ENCODE data around the gene ABCG1. TPM values are rescaled to one million over a fixed set of nuclear protein-coding genes. Genes with fewer than 3 reads are reported as not detected.

The ABCG1 gene
- total and polyA plus RNA-seq, 2 donors (not counting 3 experiments of a cell fraction or from before 2014, with no cell fraction given) = 6.7 to 19.6 TPM

DNA sequence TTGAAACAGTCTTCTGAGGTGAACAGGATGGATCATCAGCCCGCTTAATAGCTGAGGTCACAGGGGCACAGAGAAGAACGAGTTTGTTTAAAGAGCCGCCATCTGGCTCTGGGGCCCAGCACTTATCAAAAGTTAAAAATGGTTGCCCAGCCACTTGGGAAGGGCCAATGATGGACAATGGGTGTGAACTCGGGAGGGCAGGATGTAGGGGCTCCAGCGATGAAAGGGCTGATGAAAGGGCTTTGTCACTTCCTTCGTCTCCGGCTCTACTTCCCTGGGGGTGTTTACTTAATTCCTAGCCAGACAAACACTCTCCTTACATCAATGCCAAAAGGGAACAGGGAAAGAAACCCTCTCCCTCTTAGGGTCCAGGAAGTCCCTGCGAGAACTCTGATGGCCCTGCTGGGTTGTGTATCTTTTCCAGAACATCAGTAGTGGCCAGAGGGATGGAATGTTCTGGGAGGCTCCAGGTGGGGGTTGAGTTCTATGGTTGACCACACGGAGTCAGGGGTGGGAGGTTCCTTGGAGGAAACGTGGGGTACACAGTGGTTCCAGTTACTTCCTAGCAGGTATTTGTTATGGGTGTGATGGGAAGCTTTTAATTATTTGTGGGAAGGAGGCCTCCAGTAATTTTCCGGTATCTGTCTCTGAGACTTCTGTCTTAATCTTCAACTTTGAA is 9.0 kb upstream of the ABCG1 start:
- peak overlapping the region; percentile 20 for H3K4me2 ChIP-seq (ENCODE audit: insufficient read depth, low read length)
- peak; percentile 97 for FAIRE-seq
- TF ChIP-seq POLR2AphosphoS5 (IDR thresholded peaks at IDR 0.05; ENCODE audit: insufficient read depth, low read depth, low read length) (peak; percentile 64), MYC (IDR thresholded peaks at IDR 0.05; ENCODE audit: low read depth, low read length) (no peak), JUN (IDR thresholded peaks at IDR 0.05; ENCODE audit: borderline replicate concordance, insufficient read depth, insufficient read length, low read depth) (no peak), FOS (IDR thresholded peaks at IDR 0.05; ENCODE audit: borderline replicate concordance, insufficient read depth, low read length) (peak; percentile 55), POLR2A (IDR thresholded peaks at IDR 0.05; ENCODE audit: low read depth, low read length) (peak; percentile 39), GATA2 (IDR thresholded peaks at IDR 0.05; ENCODE audit: insufficient read depth, insufficient read length, low read depth, low read length) (peak; percentile 74)
- TF ChIP-seq, protein P1, sequence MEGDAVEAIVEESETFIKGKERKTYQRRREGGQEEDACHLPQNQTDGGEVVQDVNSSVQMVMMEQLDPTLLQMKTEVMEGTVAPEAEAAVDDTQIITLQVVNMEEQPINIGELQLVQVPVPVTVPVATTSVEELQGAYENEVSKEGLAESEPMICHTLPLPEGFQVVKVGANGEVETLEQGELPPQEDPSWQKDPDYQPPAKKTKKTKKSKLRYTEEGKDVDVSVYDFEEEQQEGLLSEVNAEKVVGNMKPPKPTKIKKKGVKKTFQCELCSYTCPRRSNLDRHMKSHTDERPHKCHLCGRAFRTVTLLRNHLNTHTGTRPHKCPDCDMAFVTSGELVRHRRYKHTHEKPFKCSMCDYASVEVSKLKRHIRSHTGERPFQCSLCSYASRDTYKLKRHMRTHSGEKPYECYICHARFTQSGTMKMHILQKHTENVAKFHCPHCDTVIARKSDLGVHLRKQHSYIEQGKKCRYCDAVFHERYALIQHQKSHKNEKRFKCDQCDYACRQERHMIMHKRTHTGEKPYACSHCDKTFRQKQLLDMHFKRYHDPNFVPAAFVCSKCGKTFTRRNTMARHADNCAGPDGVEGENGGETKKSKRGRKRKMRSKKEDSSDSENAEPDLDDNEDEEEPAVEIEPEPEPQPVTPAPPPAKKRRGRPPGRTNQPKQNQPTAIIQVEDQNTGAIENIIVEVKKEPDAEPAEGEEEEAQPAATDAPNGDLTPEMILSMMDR (IDR thresholded peaks at IDR 0.05; ENCODE audit: extremely low read depth in 1 of 2, insufficient read depth in 1 of 2, low read depth in 1 of 2, low read length in 2 of 2) = no peak
- H4K20me1 ChIP-seq (replicated peaks; ENCODE audit: control insufficient read depth, extremely low read depth, insufficient read depth, low read length) = no peaks in the 10 kb centered on the region
- intact Hi-C loops (cut with micrococcal nuclease) = loop anchor here (1.0 kb wide), 1 partner anchor 9 kb away; the partner anchor contains the start of gene ABCG1
- H3K27ac ChIP-seq (ENCODE audit: insufficient read depth, low read depth, low read length) = peak overlapping the region; percentile 77
- H3K4me1 ChIP-seq (ENCODE audit: control insufficient read depth, extremely low read depth, insufficient read depth, low read length) = peaks cover 16% of the 10 kb centered on the region
- no TSS peak for BruUV-seq (replicated peaks)
- H3K9ac ChIP-seq (replicated peaks; ENCODE audit: extremely low read depth, insufficient read depth, low read length) = no peak overlapping the region
- no peaks in the 10 kb centered on the region for H3K27me3 ChIP-seq (ENCODE audit: control insufficient read depth in 2 of 2, insufficient read depth in 2 of 2, low read length in 2 of 2)
- dilution Hi-C loops (cut with MboI; ENCODE audit: extremely low pct_ligation_motif_present, low sequenced_read_pairs) = no loop called here
- no peaks in the 10 kb centered on the region for H3K9me1 ChIP-seq (replicated peaks; ENCODE audit: control insufficient read depth, extremely low read depth, insufficient read depth, low read length)
- no peaks in the 10 kb centered on the region for H3K36me3 ChIP-seq (ENCODE audit: control insufficient read depth in 2 of 2, extremely low read depth in 1 of 2, insufficient read depth in 2 of 2, low read length in 2 of 2)
- H3K4me3 ChIP-seq (replicated peaks in 1 of 3; ENCODE audit: insufficient read depth in 1 of 3, low read depth in 1 of 3, low read length in 3 of 3) = no peak overlapping the region
- H3K9me3 ChIP-seq (replicated peaks; ENCODE audit: control insufficient read depth, insufficient read depth, low read length) = no peaks in the 10 kb centered on the region
- DNase-seq (ENCODE audit: low read depth, low spot score) = peak; percentile 61
- CTCF ChIA-PET = interaction anchor here (2.0 to 2.7 kb wide), 2 partner anchors 11 to 49 kb away, joined by 6 to 9 read pairs; no protein-coding TSS in a partner anchor
- H2AFZ ChIP-seq (ENCODE audit: low read depth, low read length) = peak overlapping the region; percentile 75
- no peaks in the 10 kb centered on the region for H3K79me2 ChIP-seq (ENCODE audit: control insufficient read depth, insufficient read depth, low read length)
- POLR2A ChIA-PET = no interaction called here

All from endothelial cell of umbilical vein (primary cell).